ENCODE data around the gene PTPRCAP.
"Not testable (repeated sequence)": the region's sequence is repeated elsewhere in the genome, so short reads cannot be mapped to it uniquely, and the experiment has no call there.

PTPRCAP gene

GRCh38 chr11:67440229-67441097 lies 3.0 kb upstream of the PTPRCAP start:
- DNase-seq = no peak

- DNase-seq = no peak
Measured at GRCh38 chr11:67439321-67440228, 2.1 kb upstream of the PTPRCAP start.

GRCh38 chr11:67438158-67438902 lies 848 bp upstream of the PTPRCAP start:
- DNase-seq = peak; percentile 71

GRCh38 chr11:67437809-67438157 lies 301 bp upstream of the PTPRCAP start:
- DNase-seq = no peak

- peak; percentile 61 for DNase-seq
Measured at GRCh38 chr11:67436459-67437081, 912 bp downstream of the PTPRCAP start.

DNA sequence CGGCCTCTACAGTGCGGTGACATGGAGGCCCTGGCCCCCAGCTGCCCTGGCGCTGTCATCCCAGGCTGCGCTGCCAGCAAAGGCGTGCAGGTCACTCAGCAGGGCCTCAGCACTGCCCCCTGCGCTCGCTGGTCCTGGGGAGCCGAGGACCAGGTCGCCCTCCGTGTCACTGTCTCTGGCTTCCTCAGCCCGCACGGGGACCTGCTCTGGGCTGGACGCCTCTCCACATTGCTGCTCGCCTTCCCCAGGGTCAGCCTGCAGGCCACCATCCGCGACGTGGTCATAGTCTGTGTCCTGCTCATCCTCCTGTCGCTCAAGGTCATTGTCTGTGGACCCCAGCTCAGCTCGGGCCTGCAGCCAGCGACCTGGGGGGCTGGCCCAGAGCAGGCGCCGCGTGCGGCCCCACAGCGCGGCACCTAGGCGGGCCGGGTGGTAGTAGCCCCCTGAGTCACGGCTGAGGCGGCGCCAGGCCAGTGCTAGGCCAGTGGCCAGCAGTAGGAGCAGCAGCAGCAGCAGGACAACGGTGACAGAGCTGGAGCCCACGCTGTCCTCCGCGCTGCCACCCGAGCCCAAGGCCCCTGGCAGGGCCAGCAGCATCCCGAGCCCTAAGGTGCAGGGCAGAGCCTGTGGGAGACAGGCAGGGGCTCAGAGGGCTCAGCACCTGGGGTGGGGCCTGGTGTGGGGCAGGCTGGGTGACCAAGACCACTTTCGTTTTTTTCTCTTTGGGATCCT lies 1.6 kb downstream of the PTPRCAP start:
- no peak for DNase-seq

DNA sequence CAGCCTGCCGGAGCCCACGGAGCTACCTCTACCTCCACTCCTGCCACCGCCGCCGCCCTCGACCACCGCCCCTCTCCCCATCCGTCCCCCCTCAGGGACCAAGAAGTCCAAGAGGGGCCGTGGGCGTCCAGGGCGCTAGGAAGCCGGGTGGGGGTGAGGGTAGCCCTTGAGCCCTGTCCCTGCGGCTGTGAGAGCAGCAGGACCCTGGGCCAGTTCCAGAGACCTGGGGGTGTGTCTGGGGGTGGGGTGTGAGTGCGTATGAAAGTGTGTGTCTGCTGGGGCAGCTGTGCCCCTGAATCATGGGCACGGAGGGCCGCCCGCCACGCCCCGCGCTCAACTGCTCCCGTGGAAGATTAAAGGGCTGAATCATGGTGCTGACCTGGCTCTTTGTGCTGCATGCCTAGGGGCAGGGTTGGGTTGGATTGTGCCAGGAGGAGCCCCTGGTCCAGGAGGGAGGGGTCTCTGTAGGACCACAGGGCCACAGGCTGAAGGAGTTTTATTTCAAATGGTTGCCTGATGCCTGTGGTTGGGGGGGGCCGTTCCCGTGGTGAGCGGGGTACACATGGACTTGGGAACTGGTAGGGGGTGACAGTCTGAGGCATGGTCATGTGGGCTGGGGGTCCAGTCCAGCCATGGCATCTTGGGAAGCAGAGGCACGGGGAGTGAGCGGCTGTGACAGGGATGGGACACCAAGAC lies 2.3 kb downstream of the PTPRCAP start:
- no peak for DNase-seq

- DNase-seq = no peak
Measured at GRCh38 chr11:67434395-67434881, 3.0 kb downstream of the PTPRCAP start.

GRCh38 chr11:67433536-67434394 lies 3.7 kb downstream of the PTPRCAP start:
- DNase-seq = no peak

DNA sequence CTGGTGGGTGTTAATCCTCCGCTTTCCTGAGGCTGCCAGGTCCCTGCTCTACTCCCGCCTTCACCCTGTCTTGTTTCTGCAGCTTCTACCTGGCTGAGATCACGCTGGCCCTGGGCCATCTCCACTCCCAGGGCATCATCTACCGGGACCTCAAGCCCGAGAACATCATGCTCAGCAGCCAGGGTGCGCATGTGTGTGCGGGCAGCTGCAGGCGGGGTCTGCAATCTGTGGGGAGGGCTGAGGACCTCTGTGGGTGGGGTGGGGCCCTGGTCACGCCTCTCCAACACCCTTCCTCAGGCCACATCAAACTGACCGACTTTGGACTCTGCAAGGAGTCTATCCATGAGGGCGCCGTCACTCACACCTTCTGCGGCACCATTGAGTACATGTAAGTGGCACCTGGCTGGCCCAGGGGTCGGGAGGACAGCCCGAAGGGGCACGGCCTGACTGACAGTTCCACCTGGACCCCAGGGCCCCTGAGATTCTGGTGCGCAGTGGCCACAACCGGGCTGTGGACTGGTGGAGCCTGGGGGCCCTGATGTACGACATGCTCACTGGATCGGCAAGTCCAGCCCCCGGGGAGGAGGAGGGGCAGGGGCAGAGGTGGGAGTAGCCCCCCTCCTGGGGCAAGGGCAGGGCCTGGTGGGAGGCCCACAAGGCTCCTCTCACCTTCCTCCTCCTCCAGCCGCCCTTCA lies 4.7 kb downstream of the PTPRCAP start:
- no peak for DNase-seq

DNA sequence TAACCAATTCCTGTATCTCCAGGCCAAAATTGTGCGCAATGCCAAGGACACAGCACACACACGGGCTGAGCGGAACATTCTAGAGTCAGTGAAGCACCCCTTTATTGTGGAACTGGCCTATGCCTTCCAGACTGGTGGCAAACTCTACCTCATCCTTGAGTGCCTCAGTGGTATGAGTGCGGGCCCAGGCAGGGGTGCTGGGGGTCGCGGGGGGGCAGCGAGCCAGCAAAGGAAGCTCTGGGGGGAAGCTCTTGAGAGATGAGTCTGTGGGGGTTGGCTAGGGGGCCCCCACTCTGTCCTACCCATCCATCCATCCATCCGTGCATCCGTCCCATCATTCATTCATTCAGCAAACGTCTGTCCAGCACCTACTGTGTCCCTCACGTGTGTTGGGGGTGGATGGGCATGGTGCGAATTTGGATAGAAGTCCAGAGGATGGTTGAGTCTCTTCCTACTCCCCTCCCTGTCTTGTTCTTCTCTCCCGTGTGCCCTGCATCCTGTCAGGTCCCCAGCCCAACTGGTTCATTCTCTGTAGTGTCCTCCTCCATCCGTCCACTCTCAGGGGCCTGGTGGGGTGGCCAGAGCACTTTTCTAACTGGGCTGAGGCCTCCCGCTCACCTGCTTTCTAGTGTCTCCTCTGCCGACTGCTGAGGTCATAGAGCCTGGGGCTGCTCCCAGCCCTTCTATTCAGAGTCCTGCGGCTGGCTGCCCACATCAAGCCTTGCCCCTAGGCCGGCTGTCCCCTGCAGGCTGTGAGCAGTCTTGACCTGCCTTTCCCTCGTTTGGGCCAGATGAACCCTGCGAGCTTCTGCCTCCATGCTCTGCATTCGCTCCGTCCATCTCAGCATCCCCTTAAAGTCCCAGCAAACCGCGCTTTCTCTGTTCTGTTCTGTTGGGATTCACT lies 5.9 kb downstream of the PTPRCAP start:
- no peak for DNase-seq

- no peak for DNase-seq
Measured at GRCh38 chr11:67429722-67430121, 7.8 kb downstream of the PTPRCAP start.

- DNase-seq = no peak
Measured at GRCh38 chr11:67429038-67429668, 8.3 kb downstream of the PTPRCAP start.

GRCh38 chr11:67428052-67429001 lies 9.2 kb downstream of the PTPRCAP start, which contains the start of gene RPS6KB2:
Gene RPS6KB2, plus strand, starts transcription at chr11:67428494. Its CDS starts 52 bp downstream, at chr11:67428546.
- DNase-seq = peak; percentile 97

- DNase-seq = not testable (repeated sequence)
Measured at GRCh38 chr11:67427364-67427859, 10.1 kb downstream of the PTPRCAP start.

DNA sequence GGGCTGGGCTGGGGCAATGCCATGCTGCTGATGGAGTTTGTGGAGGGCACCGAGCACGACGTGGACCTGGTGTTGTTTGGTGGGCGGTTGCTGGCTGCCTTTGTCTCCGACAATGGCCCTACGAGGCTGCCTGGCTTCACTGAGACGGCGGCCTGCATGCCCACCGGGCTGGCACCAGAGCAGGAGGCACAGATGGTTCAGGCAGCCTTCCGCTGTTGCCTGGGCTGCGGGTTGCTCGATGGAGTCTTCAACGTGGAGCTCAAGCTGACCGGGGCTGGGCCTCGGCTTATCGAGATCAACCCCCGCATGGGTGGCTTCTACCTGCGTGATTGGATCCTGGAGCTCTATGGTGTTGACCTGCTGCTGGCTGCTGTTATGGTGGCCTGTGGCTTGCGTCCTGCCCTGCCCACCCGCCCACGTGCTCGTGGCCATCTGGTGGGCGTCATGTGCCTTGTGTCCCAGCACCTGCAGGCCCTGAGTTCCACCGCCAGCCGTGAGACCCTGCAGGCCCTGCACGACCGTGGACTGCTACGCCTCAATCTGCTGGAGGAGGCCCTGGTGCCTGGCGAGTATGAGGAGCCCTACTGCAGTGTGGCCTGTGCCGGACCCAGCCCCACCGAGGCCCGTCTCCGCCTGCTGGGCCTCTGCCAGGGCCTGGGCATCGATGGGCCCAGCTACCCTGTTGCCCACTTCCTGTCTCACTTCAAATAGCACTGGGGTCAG lies 13.4 kb downstream of the PTPRCAP start:
- DNase-seq = no peak
